Gastrocnemius medialis (tissue), 4 donors: Measurements from ENCODE around the gene NUBPL. TPM values are rescaled to one million over a fixed set of nuclear protein-coding genes. Genes with fewer than 3 reads are reported as not detected.

Source experiments
- ATAC-seq, 2 donors: fragments of 150-250 bp; one replicate each; pipeline ENCODE4 v1.9.1; 2016
- DNase-seq, 2 donors: peaks; one replicate each; pipeline ENCODE4 v3.0.0-alpha.2; 2019
- H3K27ac ChIP-seq, 4 donors: fragments of 200-600 bp; sonication (generic); 1 replicate in 1 of 4; 2 replicates in 3 of 4; pipeline ENCODE4 v1.5.1; 2016 to 2018; ENCODE audit warnings: mild to moderate bottlenecking in 2 of 4, moderate library complexity in 1 of 4
- H3K27me3 ChIP-seq, 3 donors: fragments of 200-600 bp; sonication (generic) in 2 of 3; 1 replicate in 1 of 3; 2 replicates in 2 of 3; pipeline versions ENCODE4 v1.5.1 to v1.6.0; 2016 to 2019; ENCODE audit warnings: mild to moderate bottlenecking in 1 of 3, moderate library complexity in 1 of 3
- H3K36me3 ChIP-seq, 2 donors: fragments of 200-600 bp; sonication (generic) in 1 of 2; one replicate each; pipeline ENCODE4 v1.5.1; 2017 to 2018
- H3K4me1 ChIP-seq, 2 donors: fragments of 200-600 bp; sonication (generic) in 1 of 2; one replicate each; pipeline ENCODE4 v1.5.1; 2016 to 2017; ENCODE audit warnings: mild to moderate bottlenecking in 2 of 2
- H3K4me3 ChIP-seq, 4 donors: fragments of 200-600 bp; sonication (generic) in 3 of 4; 1 replicate in 1 of 4; 2 replicates in 3 of 4; pipeline ENCODE4 v1.5.1; 2016 to 2019; ENCODE audit warnings: mild to moderate bottlenecking in 2 of 4
- H3K9me3 ChIP-seq, 3 donors: fragments of 200-600 bp; sonication (generic) in 2 of 3; 1 replicate in 1 of 3; 2 replicates in 2 of 3; pipeline ENCODE4 v1.5.1; 2016 to 2019
- POLR2A ChIP-seq, 2 donors: fragments of 450-650 bp; IDR thresholded peaks; one replicate each; pipeline ENCODE4 v1.6.1; 2017; ENCODE audit warnings: antibody characterized with exemption in 2 of 2, mild to moderate bottlenecking in 2 of 2, moderate library complexity in 2 of 2
- in situ Hi-C, 4 donors: fragments of 200-750 bp; cut with MboI; loops; one replicate each; pipeline versions ENCODE4 v1.15.0 to v1.8.0; 2017; ENCODE audit warnings: low sequenced_read_pairs in 4 of 4
- intact Hi-C: fragments of 100-400 bp; cut with DNase I; formaldehyde crosslinking; loops from one replicate; pipeline ENCODE4 v1.15.1; 2023; ENCODE audit warnings: low total_unique reads
- total RNA-seq, 4 donors: library from RNA; depleted of rRNA; stranded (reverse); fragments of >200 nt; gene quantifications; one replicate each; pipeline versions ENCODE4 v1.1.0 to v1.2.3, GENCODE V29; 2016
- TF ChIP-seq, protein P1 (sequence below), 5 experiments: fragments of 450-650 bp in 3 of 5; fragments of 200-600 bp in 2 of 5; sonication (generic) in 2 of 5; IDR thresholded peaks in 4 of 5; conservative IDR thresholded peaks in 1 of 5; 1 replicate in 4 of 5; 2 replicates in 1 of 5; pipeline ENCODE4 v1.5.1; 2016 to 2019; ENCODE audit warnings: antibody characterized with exemption in 5 of 5, mild to moderate bottlenecking in 3 of 5, moderate library complexity in 3 of 5

The NUBPL gene
- total RNA-seq, 4 donors from 2014 or later: 4.5 to 12.3 (median 7.7) TPM

DNA sequence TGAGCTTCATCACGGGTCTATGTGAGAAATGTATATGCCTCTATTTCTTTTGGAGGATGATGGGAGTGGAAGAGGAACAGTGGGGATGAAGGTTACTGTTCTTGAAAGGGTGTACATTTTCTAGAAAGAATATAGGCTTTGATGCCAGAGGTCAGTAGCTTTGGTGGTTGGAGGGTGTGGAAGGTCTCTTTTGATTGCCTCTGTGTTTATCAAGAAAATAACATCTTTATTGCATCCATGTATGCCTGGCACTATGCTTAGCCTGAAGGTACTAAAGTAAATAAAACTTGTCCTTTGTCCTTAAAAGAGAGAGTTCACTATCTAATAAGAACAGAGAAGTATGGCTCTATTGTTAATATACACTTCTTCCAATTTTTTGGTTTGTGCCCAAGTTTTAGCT is 201.8 kb downstream of the NUBPL start:
- H3K4me1 ChIP-seq: no peaks in the 10 kb centered on the region
- no peak overlapping the region for H3K27ac ChIP-seq
- no peak overlapping the region for H3K4me3 ChIP-seq
- TF ChIP-seq, protein P1, sequence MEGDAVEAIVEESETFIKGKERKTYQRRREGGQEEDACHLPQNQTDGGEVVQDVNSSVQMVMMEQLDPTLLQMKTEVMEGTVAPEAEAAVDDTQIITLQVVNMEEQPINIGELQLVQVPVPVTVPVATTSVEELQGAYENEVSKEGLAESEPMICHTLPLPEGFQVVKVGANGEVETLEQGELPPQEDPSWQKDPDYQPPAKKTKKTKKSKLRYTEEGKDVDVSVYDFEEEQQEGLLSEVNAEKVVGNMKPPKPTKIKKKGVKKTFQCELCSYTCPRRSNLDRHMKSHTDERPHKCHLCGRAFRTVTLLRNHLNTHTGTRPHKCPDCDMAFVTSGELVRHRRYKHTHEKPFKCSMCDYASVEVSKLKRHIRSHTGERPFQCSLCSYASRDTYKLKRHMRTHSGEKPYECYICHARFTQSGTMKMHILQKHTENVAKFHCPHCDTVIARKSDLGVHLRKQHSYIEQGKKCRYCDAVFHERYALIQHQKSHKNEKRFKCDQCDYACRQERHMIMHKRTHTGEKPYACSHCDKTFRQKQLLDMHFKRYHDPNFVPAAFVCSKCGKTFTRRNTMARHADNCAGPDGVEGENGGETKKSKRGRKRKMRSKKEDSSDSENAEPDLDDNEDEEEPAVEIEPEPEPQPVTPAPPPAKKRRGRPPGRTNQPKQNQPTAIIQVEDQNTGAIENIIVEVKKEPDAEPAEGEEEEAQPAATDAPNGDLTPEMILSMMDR (IDR thresholded peaks at IDR 0.05 in 4 of 5, conservative IDR thresholded peaks at IDR 0.05 in 1 of 5): no peak
- no peak for TF ChIP-seq POLR2A (IDR thresholded peaks at IDR 0.05)
- no peaks in the 10 kb centered on the region for H3K9me3 ChIP-seq
- no peak for ATAC-seq
- intact Hi-C loops: no loop called here
- no peaks in the 10 kb centered on the region for H3K36me3 ChIP-seq
- DNase-seq: no peak
- in situ Hi-C loops: no loop called here
- no peaks in the 10 kb centered on the region for H3K27me3 ChIP-seq

DNA sequence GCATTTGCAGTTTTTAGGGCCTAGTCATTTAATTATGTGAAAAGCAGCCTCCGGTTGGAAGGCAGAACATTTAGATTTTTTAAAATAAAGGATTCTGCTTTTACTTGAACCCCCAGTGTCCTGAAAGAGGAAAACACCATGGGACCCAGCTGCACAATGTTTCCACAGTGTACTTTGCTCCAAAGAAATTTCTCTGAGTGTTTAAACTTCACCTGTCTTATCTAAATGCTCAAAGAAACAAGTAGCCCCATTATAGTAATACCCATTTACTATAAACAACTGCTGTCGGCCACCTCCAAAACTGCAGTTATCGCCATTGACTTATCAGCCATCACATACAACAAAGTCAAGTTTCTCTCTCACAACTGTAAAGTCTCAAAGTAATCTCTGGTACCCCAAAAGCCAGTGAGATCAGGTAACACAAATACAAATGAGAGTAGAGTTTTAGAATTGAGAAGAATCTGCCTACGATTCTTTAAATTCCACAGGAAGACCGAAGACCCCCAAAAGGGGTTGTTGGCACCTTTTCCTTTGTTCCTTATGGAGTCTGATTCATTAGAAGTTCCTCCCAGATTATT is 205.2 kb downstream of the NUBPL start:
- H3K27ac ChIP-seq: no peak overlapping the region
- no peak for DNase-seq
- TF ChIP-seq, protein P1 (IDR thresholded peaks at IDR 0.05 in 4 of 5, conservative IDR thresholded peaks at IDR 0.05 in 1 of 5): no peak
- TF ChIP-seq POLR2A (IDR thresholded peaks at IDR 0.05): no peak
- no peak overlapping the region for H3K4me3 ChIP-seq
- in situ Hi-C loops (no loop called here), intact Hi-C loops (no loop called here)
- no peaks in the 10 kb centered on the region for H3K36me3 ChIP-seq
- ATAC-seq: no peak
- H3K27me3 ChIP-seq: no peaks in the 10 kb centered on the region
- no peaks in the 10 kb centered on the region for H3K9me3 ChIP-seq
- H3K4me1 ChIP-seq: no peaks in the 10 kb centered on the region

DNA sequence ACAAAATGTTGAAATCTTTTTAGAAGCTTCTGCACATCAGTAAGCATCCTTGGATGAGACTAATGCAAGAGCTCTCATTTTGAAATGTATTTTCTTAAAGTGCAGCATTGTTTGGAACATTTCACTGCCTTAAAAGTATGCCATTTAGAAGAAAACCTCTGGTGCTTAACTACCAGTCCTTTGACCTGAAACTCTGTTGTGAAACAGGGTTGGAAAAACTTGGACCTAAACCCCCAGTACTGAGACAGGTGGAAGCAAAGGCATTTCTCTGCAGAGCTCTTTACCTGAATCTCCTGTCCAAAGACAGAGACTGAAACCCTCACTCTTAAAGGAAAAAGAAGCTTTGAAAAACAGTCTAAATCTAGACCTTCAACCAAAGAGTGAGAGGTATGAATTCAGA is 207.2 kb downstream of the NUBPL start:
- H3K9me3 ChIP-seq: no peaks in the 10 kb centered on the region
- no peaks in the 10 kb centered on the region for H3K27me3 ChIP-seq
- TF ChIP-seq, protein P1 (IDR thresholded peaks at IDR 0.05 in 4 of 5, conservative IDR thresholded peaks at IDR 0.05 in 1 of 5): no peak
- TF ChIP-seq POLR2A (IDR thresholded peaks at IDR 0.05): no peak
- DNase-seq (no peak), ATAC-seq (no peak)
- intact Hi-C loops (no loop called here), in situ Hi-C loops (no loop called here)
- no peaks in the 10 kb centered on the region for H3K36me3 ChIP-seq
- no peak overlapping the region for H3K27ac ChIP-seq
- no peaks in the 10 kb centered on the region for H3K4me1 ChIP-seq
- H3K4me3 ChIP-seq: no peak overlapping the region

DNA sequence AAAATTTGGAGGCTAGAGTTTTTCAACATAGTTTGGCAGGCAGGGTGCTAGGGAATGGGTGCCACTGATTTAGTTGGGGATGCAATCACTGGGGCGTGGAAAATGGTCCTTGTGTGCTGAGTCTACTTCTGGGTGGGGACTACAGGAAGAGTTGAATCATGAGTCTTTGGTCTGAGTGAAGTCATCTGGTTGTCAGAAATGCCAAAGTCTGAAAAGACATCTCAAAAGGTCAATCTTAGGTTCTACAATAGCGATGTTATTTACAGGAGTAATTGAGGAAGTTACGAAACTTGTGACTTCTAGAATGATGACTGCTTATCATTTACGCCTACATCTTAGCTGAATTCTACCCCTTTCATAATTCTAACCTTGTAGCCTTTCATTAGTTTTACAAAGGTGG is 209.1 kb downstream of the NUBPL start:
- no peaks in the 10 kb centered on the region for H3K27me3 ChIP-seq
- in situ Hi-C loops: no loop called here
- H3K36me3 ChIP-seq: no peaks in the 10 kb centered on the region
- TF ChIP-seq, protein P1 (IDR thresholded peaks at IDR 0.05 in 4 of 5, conservative IDR thresholded peaks at IDR 0.05 in 1 of 5): no peak
- TF ChIP-seq POLR2A (IDR thresholded peaks at IDR 0.05): no peak
- intact Hi-C loops: no loop called here
- peak in 1 of 2 donors; percentile 42 for ATAC-seq
- H3K4me3 ChIP-seq: no peak overlapping the region
- DNase-seq: peak; percentile 2 to 22
- H3K27ac ChIP-seq: no peak overlapping the region
- no peaks in the 10 kb centered on the region for H3K4me1 ChIP-seq
- H3K9me3 ChIP-seq: no peaks in the 10 kb centered on the region

- TF ChIP-seq POLR2A (IDR thresholded peaks at IDR 0.05): no peak
- TF ChIP-seq, protein P1 (IDR thresholded peaks at IDR 0.05 in 4 of 5, conservative IDR thresholded peaks at IDR 0.05 in 1 of 5): no peak
These were observed 213.4 kb downstream of the NUBPL start for GRCh38 chr14:31774567-31774966.

More at GRCh38 chr14:31774567-31774966, 213.4 kb downstream of the NUBPL start:
- DNase-seq: no peak
- ATAC-seq: no peak
- Histone ChIP-seq H3K4me1 (no peaks in the 10 kb centered on the region), H3K36me3 (no peaks in the 10 kb centered on the region), H3K27ac (no peak overlapping the region), H3K9me3 (no peaks in the 10 kb centered on the region), H3K4me3 (no peak overlapping the region), H3K27me3 (no peaks in the 10 kb centered on the region)
- intact Hi-C loops (no loop called here), in situ Hi-C loops (no loop called here)
